RWPE1 (cell line): Measurements from ENCODE around the gene ERBB4.

Source experiments
- CTCF ChIA-PET: fragments of 350-600 bp; sonication (Branson Sonifier 250); formaldehyde crosslinking; extraction: SDS; loops from one replicate; lab custom pipeline; 2021; lab: Yijun Ruan, JAX
- POLR2A ChIA-PET: fragments of 400-600 bp; formaldehyde crosslinking; extraction: SDS; loops from one replicate; lab custom pipeline; 2020; ENCODE audit warnings: antibody characterized with exemption; ENCODE audit not compliant: low non-redundant PET; lab: Yijun Ruan, JAX
- DNase-seq: peaks from one replicate; pipeline ENCODE4 v3.0.0; 2012; ENCODE audit warnings: low spot score
- H3K27ac ChIP-seq: fragments of 450-650 bp; 2 replicates; pipeline ENCODE4 v1.5.1; 2017
- CTCF ChIP-seq: fragments of 450-650 bp; conservative IDR thresholded peaks from 2 replicates; pipeline ENCODE4 v1.5.1; 2017; ENCODE audit warnings: low read depth, mild to moderate bottlenecking

ERBB4 gene

GRCh38 chr2:212097001-212097400, 441.6 kb downstream of the ERBB4 start:
- TF ChIP-seq CTCF: no peak
- POLR2A ChIA-PET: no interaction called here
- DNase-seq: peak; percentile 0
- CTCF ChIA-PET: interaction anchor here (0.7 kb wide), 1 partner anchor 129 kb away, joined by 3 read pairs; no protein-coding TSS in a partner anchor
- no peak overlapping the region for H3K27ac ChIP-seq

- POLR2A ChIA-PET: no interaction called here
These were observed 448.7 kb downstream of the ERBB4 start for GRCh38 chr2:212089873-212090272.

GRCh38 chr2:212088353-212088752, 450.2 kb downstream of the ERBB4 start:
- no peak overlapping the region for H3K27ac ChIP-seq
- ChIA-PET POLR2A (interaction anchor here (0.6 kb wide), 1 partner anchor 25 kb away, joined by 6 read pairs; no protein-coding TSS in a partner anchor), CTCF (interaction anchor here (0.6 kb wide), 1 partner anchor 46 kb away, joined by 3 read pairs; no protein-coding TSS in a partner anchor)
- no peak for DNase-seq
- no peak for TF ChIP-seq CTCF

More at GRCh38 chr2:212089873-212090272, 448.7 kb downstream of the ERBB4 start:
- no peak overlapping the region for H3K27ac ChIP-seq
- DNase-seq: no peak
- CTCF ChIA-PET: no interaction called here
- TF ChIP-seq CTCF: no peak

- ChIA-PET CTCF (no interaction called here), POLR2A (no interaction called here)
- no peak for TF ChIP-seq CTCF
- no peak overlapping the region for H3K27ac ChIP-seq
- no peak for DNase-seq
These were observed 455.1 kb downstream of the ERBB4 start for GRCh38 chr2:212083492-212083891.

- DNase-seq: no peak
- no peak for TF ChIP-seq CTCF
- H3K27ac ChIP-seq: no peak overlapping the region
- ChIA-PET POLR2A (interaction anchor here (0.5 kb wide), 1 partner anchor 55 kb away, joined by 8 read pairs; no protein-coding TSS in a partner anchor), CTCF (interaction anchor here (0.6 kb wide), 1 partner anchor 16 kb away, joined by 3 read pairs; no protein-coding TSS in a partner anchor)
These were observed 460.5 kb downstream of the ERBB4 start for GRCh38 chr2:212078103-212078502.

DNA sequence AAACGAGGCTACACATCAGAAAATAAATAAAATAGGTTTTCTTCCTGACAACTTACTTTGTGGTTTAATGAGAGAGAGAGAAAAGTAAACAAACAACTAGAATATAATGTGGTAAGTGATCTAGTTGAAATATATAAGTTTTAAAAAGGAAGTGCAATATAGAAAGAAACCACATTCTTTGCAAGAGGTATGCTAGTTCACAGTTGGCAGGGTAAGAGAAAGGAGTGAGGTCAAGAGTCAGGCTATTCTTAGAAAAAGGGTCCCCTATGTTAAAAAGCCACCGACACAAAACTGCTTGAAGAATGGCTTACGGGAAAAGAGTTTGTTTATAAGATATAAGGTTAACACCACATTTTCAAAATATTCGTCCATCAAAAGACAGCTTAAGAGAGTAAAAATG, 462.1 kb downstream of the ERBB4 start:
- ChIA-PET CTCF (no interaction called here), POLR2A (no interaction called here)
- TF ChIP-seq CTCF: no peak
- no peak for DNase-seq
- H3K27ac ChIP-seq: no peak overlapping the region
